ENCODE data around the gene OSBPL6.

The OSBPL6 gene

DNA sequence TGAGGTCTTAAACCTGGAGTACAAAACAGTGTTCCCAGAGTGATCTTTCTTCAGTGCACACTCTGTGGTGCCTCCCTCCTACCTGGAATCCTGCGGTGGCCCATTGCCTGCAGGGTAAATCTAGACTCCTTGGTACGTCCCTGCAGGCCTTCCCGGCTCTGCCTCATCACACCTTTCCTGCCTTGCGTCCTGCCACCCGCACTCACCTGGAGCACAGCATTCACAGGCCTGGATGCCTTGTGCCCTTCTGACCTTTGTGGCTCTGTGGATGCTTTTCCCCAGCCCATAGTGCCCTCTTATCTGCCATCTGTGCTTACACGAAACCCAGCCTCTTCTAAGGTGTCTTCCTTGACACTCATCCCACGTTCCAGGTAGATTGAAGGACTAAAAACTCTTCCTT is 194.0 kb downstream of the OSBPL6 start:
- no peak for ATAC-seq
- TF ChIP-seq PPARA (CRISPR knock-in tag; IDR thresholded peaks at IDR 0.05; ENCODE audit: borderline replicate concordance), result no peak

DNA sequence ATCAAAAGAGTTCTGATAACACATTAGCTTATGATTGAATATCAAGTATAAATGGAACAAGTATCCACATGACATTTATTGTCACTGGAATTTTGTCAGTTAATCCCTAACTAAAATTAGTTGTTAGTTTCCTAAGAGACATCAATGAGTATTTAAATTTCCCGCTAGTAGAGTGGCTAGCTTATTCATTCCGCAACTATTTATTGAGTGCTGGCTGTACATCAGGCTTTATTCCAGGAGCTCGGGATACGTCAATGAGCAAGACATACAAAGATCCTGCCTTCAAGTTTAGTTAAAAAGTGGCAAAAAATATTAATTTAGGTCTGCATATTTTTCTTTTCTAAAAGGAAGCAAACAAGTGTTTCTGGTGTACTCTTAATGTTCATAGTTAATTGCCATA is 197.4 kb downstream of the OSBPL6 start:
- no peak for ATAC-seq
- no peak for TF ChIP-seq TCF4 (CRISPR knock-in tag; IDR thresholded peaks at IDR 0.05; ENCODE audit: borderline replicate concordance)

DNA sequence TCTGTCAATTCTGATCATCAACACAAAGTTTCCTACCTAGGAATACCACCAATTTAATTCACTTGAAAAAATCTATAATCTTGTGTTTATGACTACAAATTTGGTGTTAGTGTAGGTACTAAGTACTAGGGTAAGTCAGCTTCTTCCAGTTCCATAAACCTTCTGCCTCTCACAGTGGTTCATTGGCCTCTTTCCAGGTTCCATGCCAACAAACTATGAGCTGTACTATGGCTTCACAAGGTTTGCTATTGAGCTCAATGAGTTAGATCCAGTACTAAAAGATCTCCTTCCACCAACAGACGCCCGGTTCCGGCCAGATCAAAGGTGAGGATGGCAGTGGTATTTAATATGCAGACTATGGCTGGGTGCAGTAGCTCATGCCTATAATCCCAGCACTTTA is 197.9 kb downstream of the OSBPL6 start:
- no peak for ATAC-seq
- TF ChIP-seq OSR1 (CRISPR knock-in tag; IDR thresholded peaks at IDR 0.05), result no peak
- no peak for TF ChIP-seq BACH2 (CRISPR knock-in tag; IDR thresholded peaks at IDR 0.05; ENCODE audit: borderline replicate concordance)
- TF ChIP-seq, protein P1, sequence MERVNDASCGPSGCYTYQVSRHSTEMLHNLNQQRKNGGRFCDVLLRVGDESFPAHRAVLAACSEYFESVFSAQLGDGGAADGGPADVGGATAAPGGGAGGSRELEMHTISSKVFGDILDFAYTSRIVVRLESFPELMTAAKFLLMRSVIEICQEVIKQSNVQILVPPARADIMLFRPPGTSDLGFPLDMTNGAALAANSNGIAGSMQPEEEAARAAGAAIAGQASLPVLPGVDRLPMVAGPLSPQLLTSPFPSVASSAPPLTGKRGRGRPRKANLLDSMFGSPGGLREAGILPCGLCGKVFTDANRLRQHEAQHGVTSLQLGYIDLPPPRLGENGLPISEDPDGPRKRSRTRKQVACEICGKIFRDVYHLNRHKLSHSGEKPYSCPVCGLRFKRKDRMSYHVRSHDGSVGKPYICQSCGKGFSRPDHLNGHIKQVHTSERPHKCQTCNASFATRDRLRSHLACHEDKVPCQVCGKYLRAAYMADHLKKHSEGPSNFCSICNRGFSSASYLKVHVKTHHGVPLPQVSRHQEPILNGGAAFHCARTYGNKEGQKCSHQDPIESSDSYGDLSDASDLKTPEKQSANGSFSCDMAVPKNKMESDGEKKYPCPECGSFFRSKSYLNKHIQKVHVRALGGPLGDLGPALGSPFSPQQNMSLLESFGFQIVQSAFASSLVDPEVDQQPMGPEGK (CRISPR knock-in tag; IDR thresholded peaks at IDR 0.05; ENCODE audit: borderline replicate concordance), result no peak
- TF ChIP-seq CREB5 (CRISPR knock-in tag; IDR thresholded peaks at IDR 0.05; ENCODE audit: low read depth), result no peak
- TF ChIP-seq, protein P2, sequence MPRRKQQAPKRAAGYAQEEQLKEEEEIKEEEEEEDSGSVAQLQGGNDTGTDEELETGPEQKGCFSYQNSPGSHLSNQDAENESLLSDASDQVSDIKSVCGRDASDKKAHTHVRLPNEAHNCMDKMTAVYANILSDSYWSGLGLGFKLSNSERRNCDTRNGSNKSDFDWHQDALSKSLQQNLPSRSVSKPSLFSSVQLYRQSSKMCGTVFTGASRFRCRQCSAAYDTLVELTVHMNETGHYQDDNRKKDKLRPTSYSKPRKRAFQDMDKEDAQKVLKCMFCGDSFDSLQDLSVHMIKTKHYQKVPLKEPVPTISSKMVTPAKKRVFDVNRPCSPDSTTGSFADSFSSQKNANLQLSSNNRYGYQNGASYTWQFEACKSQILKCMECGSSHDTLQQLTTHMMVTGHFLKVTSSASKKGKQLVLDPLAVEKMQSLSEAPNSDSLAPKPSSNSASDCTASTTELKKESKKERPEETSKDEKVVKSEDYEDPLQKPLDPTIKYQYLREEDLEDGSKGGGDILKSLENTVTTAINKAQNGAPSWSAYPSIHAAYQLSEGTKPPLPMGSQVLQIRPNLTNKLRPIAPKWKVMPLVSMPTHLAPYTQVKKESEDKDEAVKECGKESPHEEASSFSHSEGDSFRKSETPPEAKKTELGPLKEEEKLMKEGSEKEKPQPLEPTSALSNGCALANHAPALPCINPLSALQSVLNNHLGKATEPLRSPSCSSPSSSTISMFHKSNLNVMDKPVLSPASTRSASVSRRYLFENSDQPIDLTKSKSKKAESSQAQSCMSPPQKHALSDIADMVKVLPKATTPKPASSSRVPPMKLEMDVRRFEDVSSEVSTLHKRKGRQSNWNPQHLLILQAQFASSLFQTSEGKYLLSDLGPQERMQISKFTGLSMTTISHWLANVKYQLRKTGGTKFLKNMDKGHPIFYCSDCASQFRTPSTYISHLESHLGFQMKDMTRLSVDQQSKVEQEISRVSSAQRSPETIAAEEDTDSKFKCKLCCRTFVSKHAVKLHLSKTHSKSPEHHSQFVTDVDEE (CRISPR knock-in tag; IDR thresholded peaks at IDR 0.05), result no peak

DNA sequence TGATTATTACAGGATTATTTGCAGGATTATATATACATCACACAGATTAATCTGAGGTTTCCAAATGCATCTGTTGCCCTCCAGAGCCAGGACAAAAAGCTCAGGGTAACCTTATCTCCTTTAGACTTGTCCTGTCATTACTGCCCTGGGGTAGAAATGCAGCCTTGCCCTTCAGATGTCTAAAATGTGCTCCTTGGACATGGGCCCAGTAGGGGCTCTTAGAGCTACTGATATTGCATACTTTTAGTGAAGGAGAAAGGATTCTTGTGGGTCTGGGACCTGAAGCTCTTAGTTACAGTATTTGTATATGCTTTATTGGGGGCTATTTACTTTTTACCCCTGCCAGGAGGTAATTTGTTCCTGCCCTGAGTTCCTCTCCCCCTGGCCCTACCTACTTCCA is 200.5 kb downstream of the OSBPL6 start:
- no peak for TF ChIP-seq ESRRG (CRISPR knock-in tag; IDR thresholded peaks at IDR 0.05)
- TF ChIP-seq SNAI2 (CRISPR knock-in tag; IDR thresholded peaks at IDR 0.05), result no peak
- TF ChIP-seq CREB5 (CRISPR knock-in tag; IDR thresholded peaks at IDR 0.05; ENCODE audit: low read depth), result no peak
- TF ChIP-seq, protein P2 (CRISPR knock-in tag; IDR thresholded peaks at IDR 0.05), result no peak
- TF ChIP-seq ZFP30 (CRISPR knock-in tag; IDR thresholded peaks at IDR 0.05), result no peak
- TF ChIP-seq RARB (CRISPR knock-in tag; IDR thresholded peaks at IDR 0.05), result no peak
- TF ChIP-seq, protein P3, sequence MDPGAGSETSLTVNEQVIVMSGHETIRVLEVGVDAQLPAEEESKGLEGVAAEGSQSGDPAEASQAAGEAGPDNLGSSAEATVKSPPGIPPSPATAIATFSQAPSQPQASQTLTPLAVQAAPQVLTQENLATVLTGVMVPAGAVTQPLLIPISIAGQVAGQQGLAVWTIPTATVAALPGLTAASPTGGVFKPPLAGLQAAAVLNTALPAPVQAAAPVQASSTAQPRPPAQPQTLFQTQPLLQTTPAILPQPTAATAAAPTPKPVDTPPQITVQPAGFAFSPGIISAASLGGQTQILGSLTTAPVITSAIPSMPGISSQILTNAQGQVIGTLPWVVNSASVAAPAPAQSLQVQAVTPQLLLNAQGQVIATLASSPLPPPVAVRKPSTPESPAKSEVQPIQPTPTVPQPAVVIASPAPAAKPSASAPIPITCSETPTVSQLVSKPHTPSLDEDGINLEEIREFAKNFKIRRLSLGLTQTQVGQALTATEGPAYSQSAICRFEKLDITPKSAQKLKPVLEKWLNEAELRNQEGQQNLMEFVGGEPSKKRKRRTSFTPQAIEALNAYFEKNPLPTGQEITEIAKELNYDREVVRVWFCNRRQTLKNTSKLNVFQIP (CRISPR knock-in tag; IDR thresholded peaks at IDR 0.05; ENCODE audit: borderline replicate concordance, low read depth), result no peak
- no peak for TF ChIP-seq TCF4 (CRISPR knock-in tag; IDR thresholded peaks at IDR 0.05; ENCODE audit: borderline replicate concordance)
- ATAC-seq, result no peak

GRCh38 chr2:178395295-178395694 is 201.0 kb downstream of the OSBPL6 start:
- TF ChIP-seq BACH2 (CRISPR knock-in tag; IDR thresholded peaks at IDR 0.05; ENCODE audit: borderline replicate concordance) (no peak), CSDC2 (CRISPR knock-in tag; IDR thresholded peaks at IDR 0.05) (no peak), CREB5 (CRISPR knock-in tag; IDR thresholded peaks at IDR 0.05; ENCODE audit: low read depth) (no peak), OSR1 (CRISPR knock-in tag; IDR thresholded peaks at IDR 0.05) (no peak), ESRRG (CRISPR knock-in tag; IDR thresholded peaks at IDR 0.05) (no peak), ISL1 (CRISPR knock-in tag; IDR thresholded peaks at IDR 0.05) (no peak), ZNF565 (CRISPR knock-in tag; conservative IDR thresholded peaks at IDR 0.05; ENCODE audit: low read depth) (no peak)
- ATAC-seq, result no peak
